SK-N-SH (cell line): ENCODE results near the gene QKI. TPM values are rescaled to one million over a fixed set of nuclear protein-coding genes. Genes with fewer than 3 reads are reported as not detected.
"Not testable (repeated sequence)": the region's sequence is repeated elsewhere in the genome, so short reads cannot be mapped to it uniquely, and the experiment has no call there.

Source experiments
- CTCF ChIA-PET: fragments of 300-600, 350-600 bp; formaldehyde crosslinking; extraction: SDS; loops from one replicate; lab custom pipeline; 2021; lab: Yijun Ruan, JAX
- POLR2A ChIA-PET: fragments of 350-600 bp; sonication (Branson Sonifier 250); formaldehyde crosslinking; extraction: SDS; loops from one replicate; lab custom pipeline; 2020; ENCODE audit warnings: antibody characterized with exemption, inconsistent platforms; lab: Yijun Ruan, JAX
- DNase-seq: peaks from one replicate; pipeline ENCODE4 v3.0.0; 2012
- H2AFZ ChIP-seq: fragments of 200-600 bp; sonication (generic); 2 replicates; pipeline ENCODE4 v1.8.1; 2016; ENCODE audit warnings: antibody characterized with exemption, mild to moderate bottlenecking, low read depth
- H3F3A ChIP-seq: fragments of 200-600 bp; sonication (generic); replicated peaks from 2 replicates; pipeline ENCODE3; 2016; ENCODE audit warnings: antibody characterized with exemption, mild to moderate bottlenecking; ENCODE audit not compliant: insufficient read depth
- H3K27ac ChIP-seq, 2 experiments: fragments of 200-500 bp in 1 of 2; fragments of 200-600 bp in 1 of 2; sonication (Bioruptor generic) in 1 of 2; sonication (generic), shearing (Covaris generic) in 1 of 2; 2 replicates each; pipeline versions ENCODE4 v1.5.1 to v1.6.1; 2014 to 2016; ENCODE audit warnings: low read depth in 2 of 2, inconsistent platforms in 1 of 2, low read length in 1 of 2, mild to moderate bottlenecking in 1 of 2, mixed read lengths in 1 of 2
- H3K27me3 ChIP-seq: fragments of 200-600 bp; sonication (generic), shearing (Covaris generic); 2 replicates; pipeline ENCODE4 v1.6.1; 2016; ENCODE audit warnings: mixed run types; ENCODE audit not compliant: insufficient read depth
- H3K36me3 ChIP-seq, 2 experiments: fragments of 200-500 bp in 1 of 2; fragments of 200-600 bp in 1 of 2; sonication (Bioruptor generic) in 1 of 2; sonication (generic) in 1 of 2; replicated peaks in 1 of 2; 2 replicates each; pipeline versions ENCODE3 to v1.5.1; 2014 to 2016; ENCODE audit warnings: low read length in 1 of 2, mild to moderate bottlenecking in 1 of 2; ENCODE audit not compliant: insufficient read depth in 2 of 2, control insufficient read depth in 1 of 2
- H3K4me1 ChIP-seq, 2 experiments: fragments of 200-500 bp in 1 of 2; fragments of 200-600 bp in 1 of 2; sonication (Bioruptor generic) in 1 of 2; sonication (generic), shearing (Covaris generic) in 1 of 2; 2 replicates each; pipeline versions ENCODE4 v1.5.1 to v1.6.1; 2014 to 2016; ENCODE audit warnings: low read depth in 1 of 2, low read length in 1 of 2, mixed run types in 1 of 2; ENCODE audit not compliant: insufficient read depth in 2 of 2, control insufficient read depth in 1 of 2
- H3K4me2 ChIP-seq: fragments of 200-600 bp; sonication (generic), shearing (Covaris generic); 2 replicates; pipeline ENCODE4 v1.6.1; 2017; ENCODE audit warnings: mixed run types
- H3K4me3 ChIP-seq, 2 experiments: fragments of 200-500 bp in 1 of 2; fragments of 200-600 bp in 1 of 2; sonication (Bioruptor generic) in 1 of 2; sonication (generic), shearing (Covaris generic) in 1 of 2; 2 replicates each; pipeline versions ENCODE4 v1.5.1 to v1.8.1; 2014 to 2016; ENCODE audit warnings: low read depth in 2 of 2, inconsistent platforms in 1 of 2, low read length in 1 of 2, mild to moderate bottlenecking in 1 of 2, mixed read lengths in 1 of 2, moderate library complexity in 1 of 2
- H3K79me2 ChIP-seq: fragments of 200-600 bp; sonication (generic); 2 replicates; pipeline ENCODE4 v1.8.1; 2017; ENCODE audit warnings: mild to moderate bottlenecking; ENCODE audit not compliant: insufficient read depth
- H3K9ac ChIP-seq: fragments of 200-600 bp; sonication (generic); 2 replicates; pipeline ENCODE4 v1.6.1; 2017; ENCODE audit warnings: mixed run types
- H3K9me2 ChIP-seq: fragments of 200-600 bp; sonication (generic); 2 replicates; pipeline ENCODE4 v1.6.1; 2017; ENCODE audit warnings: mixed run types
- H3K9me3 ChIP-seq: fragments of 200-600 bp; sonication (generic); 2 replicates; pipeline ENCODE4 v1.6.1; 2017; ENCODE audit warnings: mixed run types, mild to moderate bottlenecking, moderate library complexity
- H4K20me1 ChIP-seq: fragments of 200-600 bp; sonication (generic); 2 replicates; pipeline ENCODE4 v1.6.1; 2017; ENCODE audit warnings: mild to moderate bottlenecking, mixed run types; ENCODE audit not compliant: insufficient read depth
- ELF1 ChIP-seq: IDR thresholded peaks from 2 replicates; pipeline ENCODE4 v1.4.0; 2012
- EP300 ChIP-seq, 2 experiments: IDR thresholded peaks; 2 replicates each; pipeline versions ENCODE4 v1.4.0 to v1.6.1; 2012; ENCODE audit warnings: borderline replicate concordance in 1 of 2, low read depth in 1 of 2, low read length in 1 of 2
- WGBS: methylation state at CpG from one replicate; pipeline ENCODE4 v1.1.6; 2017; ENCODE audit warnings: low lambda C conversion rate; 5-methylcytosine and 5-hydroxymethylcytosine counted together
- polyA plus RNA-seq, 3 experiments: library from polyadenylated mRNA; depleted of rRNA; stranded (reverse); fragments of >200 nt; gene quantifications; 2 replicates each; pipeline ENCODE4 v1.2.3, GENCODE V29; 2012
- TF ChIP-seq, protein P1 (sequence below): fragments of 200-600 bp; sonication (generic); IDR thresholded peaks from 2 replicates; pipeline ENCODE4 v1.6.1; 2017; ENCODE audit warnings: antibody characterized with exemption, mild to moderate bottlenecking, moderate library complexity
- TF ChIP-seq, protein P2 (sequence below): IDR thresholded peaks from 2 replicates; pipeline ENCODE4 v1.6.1; 2012; ENCODE audit warnings: mild to moderate bottlenecking, low read depth, low read length, moderate library complexity

The QKI gene
- polyA plus RNA-seq, 1 of the 3 experiments (the other 2 are of a cell fraction) = 51.1 TPM

DNA sequence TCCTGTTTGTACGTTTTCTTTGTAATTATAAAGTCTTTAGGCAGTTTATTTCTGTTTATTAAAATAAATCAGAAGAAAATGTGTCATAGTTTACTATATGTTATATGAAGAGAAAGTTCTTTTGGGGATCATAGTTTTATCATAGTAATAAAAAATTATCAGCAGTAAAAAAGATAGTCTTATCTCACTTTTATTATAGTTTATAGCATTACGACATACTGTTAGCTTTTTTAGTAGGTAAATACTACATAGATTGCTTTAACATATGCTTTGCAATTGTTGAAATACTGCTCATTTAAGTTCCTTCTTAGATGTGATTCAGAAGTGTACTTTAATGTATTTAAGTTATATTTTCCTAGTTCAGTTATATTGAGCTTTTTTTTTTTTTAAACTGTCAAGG, 13.9 kb downstream of the QKI start:
- no peaks in the 10 kb centered on the region for H3K36me3 ChIP-seq
- CTCF ChIA-PET = interaction anchor here (0.8 to 3.6 kb wide), 9 partner anchors 12 to 1500 kb away, joined by 3 to 14 read pairs (median 3); no protein-coding TSS in a partner anchor

DNA sequence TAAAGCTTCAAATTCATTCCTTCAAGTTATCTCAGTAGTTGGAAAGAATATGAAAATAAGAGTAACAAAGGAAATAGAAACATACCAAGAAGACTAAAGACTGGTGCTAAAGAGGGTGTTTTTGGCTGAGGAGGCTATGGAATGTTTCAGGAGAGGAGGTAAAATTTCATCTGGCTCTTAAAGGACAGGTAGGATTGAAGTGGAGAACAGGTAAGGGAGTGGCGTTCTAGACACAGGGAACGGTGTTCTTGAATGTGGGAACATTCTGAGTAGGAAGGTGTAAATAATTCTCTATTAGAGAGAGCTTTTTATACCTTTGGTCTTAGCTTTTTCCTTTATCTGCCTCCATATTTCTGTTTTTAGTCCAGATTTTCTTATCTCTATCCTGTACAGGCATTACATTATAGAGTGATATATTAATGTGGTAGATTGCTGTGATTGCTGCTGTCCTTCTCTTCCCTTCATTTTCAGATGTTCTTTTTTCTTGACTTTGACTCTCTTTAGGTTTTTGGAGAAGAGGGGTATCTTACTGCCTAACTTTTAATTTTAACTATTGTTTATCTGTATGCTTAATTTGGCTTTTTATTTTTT, 15.4 kb downstream of the QKI start:
- peaks cover 93% of the 10 kb centered on the region for H4K20me1 ChIP-seq
- TF ChIP-seq EP300 (IDR thresholded peaks at IDR 0.05; ENCODE audit: borderline replicate concordance in 1 of 2, low read depth in 1 of 2, low read length in 1 of 2) (0 out of 4 replicates have a peak, but pooled peaks of 1 of the 2 experiments have one; percentile 8), ELF1 (no peak)
- TF ChIP-seq, all 33 proteins: peak for 1
- no peak overlapping the region for H3K4me2 ChIP-seq
- H3K27me3 ChIP-seq = no peaks in the 10 kb centered on the region
- H3K9me2 ChIP-seq = no peaks in the 10 kb centered on the region
- DNase-seq = no peak
- H3K79me2 ChIP-seq = peaks cover 99% of the 10 kb centered on the region
- H3K9me3 ChIP-seq = no peaks in the 10 kb centered on the region
- no peaks in the 10 kb centered on the region for H3F3A ChIP-seq
- H2AFZ ChIP-seq = no peak overlapping the region
- POLR2A ChIA-PET = interaction anchor here (0.6 kb wide), 1 partner anchor 87 kb away, joined by 4 read pairs; no protein-coding TSS in a partner anchor
- H3K27ac ChIP-seq = no peak overlapping the region
- no peak overlapping the region for H3K9ac ChIP-seq
- no peaks in the 10 kb centered on the region for H3K36me3 ChIP-seq
- H3K4me3 ChIP-seq = no peak overlapping the region
- H3K4me1 ChIP-seq = peaks cover 4 to 32% of the 10 kb centered on the region in 2 experiments; a peak in 3 of 4 replicates
- CTCF ChIA-PET = interaction anchor here (0.8 to 3.6 kb wide), 5 partner anchors 11 to 1498 kb away, joined by 3 to 14 read pairs (median 5); no protein-coding TSS in a partner anchor
- WGBS = 100% methylated on average over 2 of the region's 2 CpGs

More for the DNA sequence above, 13.9 kb downstream of the QKI start:
- H3K4me3 ChIP-seq = no peak overlapping the region
- 85% methylated on average over 2 of the region's 2 CpGs for WGBS
- DNase-seq = no peak
- no peak overlapping the region for H2AFZ ChIP-seq
- peaks cover 4 to 37% of the 10 kb centered on the region in 2 experiments; a peak in 3 of 4 replicates for H3K4me1 ChIP-seq
- no peaks in the 10 kb centered on the region for H3K27me3 ChIP-seq
- H3K4me2 ChIP-seq = peak overlapping the region; percentile 3; the same call in 1 of the 2 replicates
- no peaks in the 10 kb centered on the region for H3K9me2 ChIP-seq
- H3K9me3 ChIP-seq = no peaks in the 10 kb centered on the region
- H4K20me1 ChIP-seq = peaks cover 98% of the 10 kb centered on the region
- peaks cover 100% of the 10 kb centered on the region for H3K79me2 ChIP-seq
- H3K27ac ChIP-seq = no peak overlapping the region
- H3K9ac ChIP-seq = no peak overlapping the region
- POLR2A ChIA-PET = no interaction called here
- no peaks in the 10 kb centered on the region for H3F3A ChIP-seq
- no peak for TF ChIP-seq ELF1
- TF ChIP-seq, all 33 proteins: peak for 0

DNA sequence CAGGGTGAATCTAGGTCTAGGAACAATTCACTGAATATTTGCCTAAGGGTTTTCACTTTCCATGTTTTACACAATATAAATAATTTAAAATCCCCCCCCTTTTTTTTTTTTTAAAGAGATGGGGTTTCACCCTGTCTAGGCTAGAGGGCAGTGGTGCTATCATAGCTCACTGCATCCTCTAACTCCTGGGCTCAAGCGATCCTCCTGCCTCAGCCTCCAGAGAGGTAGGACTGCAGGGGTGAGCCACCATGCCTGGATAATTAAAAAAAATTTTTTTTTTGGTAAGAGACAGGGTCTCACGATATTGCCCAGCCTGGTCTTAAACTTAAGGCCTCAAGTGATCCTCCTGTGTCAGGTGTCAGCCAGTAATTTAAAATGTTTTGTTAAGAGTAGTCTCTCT, 17.8 kb downstream of the QKI start:
- H3K36me3 ChIP-seq = no peaks in the 10 kb centered on the region
- no peak overlapping the region for H2AFZ ChIP-seq
- H3K4me3 ChIP-seq = no peak overlapping the region
- H3F3A ChIP-seq = no peaks in the 10 kb centered on the region
- no peak overlapping the region for H3K4me2 ChIP-seq
- DNase-seq = no peak
- no peaks in the 10 kb centered on the region for H3K27me3 ChIP-seq
- 100% methylated on average over 2 of the region's 2 CpGs for WGBS
- peaks cover 4 to 28% of the 10 kb centered on the region in 2 experiments; a peak in 2 of 4 replicates for H3K4me1 ChIP-seq
- TF ChIP-seq, protein P1, sequence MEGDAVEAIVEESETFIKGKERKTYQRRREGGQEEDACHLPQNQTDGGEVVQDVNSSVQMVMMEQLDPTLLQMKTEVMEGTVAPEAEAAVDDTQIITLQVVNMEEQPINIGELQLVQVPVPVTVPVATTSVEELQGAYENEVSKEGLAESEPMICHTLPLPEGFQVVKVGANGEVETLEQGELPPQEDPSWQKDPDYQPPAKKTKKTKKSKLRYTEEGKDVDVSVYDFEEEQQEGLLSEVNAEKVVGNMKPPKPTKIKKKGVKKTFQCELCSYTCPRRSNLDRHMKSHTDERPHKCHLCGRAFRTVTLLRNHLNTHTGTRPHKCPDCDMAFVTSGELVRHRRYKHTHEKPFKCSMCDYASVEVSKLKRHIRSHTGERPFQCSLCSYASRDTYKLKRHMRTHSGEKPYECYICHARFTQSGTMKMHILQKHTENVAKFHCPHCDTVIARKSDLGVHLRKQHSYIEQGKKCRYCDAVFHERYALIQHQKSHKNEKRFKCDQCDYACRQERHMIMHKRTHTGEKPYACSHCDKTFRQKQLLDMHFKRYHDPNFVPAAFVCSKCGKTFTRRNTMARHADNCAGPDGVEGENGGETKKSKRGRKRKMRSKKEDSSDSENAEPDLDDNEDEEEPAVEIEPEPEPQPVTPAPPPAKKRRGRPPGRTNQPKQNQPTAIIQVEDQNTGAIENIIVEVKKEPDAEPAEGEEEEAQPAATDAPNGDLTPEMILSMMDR = peak; percentile 20; the same call in 1 of the 2 replicates
- TF ChIP-seq, protein P2, sequence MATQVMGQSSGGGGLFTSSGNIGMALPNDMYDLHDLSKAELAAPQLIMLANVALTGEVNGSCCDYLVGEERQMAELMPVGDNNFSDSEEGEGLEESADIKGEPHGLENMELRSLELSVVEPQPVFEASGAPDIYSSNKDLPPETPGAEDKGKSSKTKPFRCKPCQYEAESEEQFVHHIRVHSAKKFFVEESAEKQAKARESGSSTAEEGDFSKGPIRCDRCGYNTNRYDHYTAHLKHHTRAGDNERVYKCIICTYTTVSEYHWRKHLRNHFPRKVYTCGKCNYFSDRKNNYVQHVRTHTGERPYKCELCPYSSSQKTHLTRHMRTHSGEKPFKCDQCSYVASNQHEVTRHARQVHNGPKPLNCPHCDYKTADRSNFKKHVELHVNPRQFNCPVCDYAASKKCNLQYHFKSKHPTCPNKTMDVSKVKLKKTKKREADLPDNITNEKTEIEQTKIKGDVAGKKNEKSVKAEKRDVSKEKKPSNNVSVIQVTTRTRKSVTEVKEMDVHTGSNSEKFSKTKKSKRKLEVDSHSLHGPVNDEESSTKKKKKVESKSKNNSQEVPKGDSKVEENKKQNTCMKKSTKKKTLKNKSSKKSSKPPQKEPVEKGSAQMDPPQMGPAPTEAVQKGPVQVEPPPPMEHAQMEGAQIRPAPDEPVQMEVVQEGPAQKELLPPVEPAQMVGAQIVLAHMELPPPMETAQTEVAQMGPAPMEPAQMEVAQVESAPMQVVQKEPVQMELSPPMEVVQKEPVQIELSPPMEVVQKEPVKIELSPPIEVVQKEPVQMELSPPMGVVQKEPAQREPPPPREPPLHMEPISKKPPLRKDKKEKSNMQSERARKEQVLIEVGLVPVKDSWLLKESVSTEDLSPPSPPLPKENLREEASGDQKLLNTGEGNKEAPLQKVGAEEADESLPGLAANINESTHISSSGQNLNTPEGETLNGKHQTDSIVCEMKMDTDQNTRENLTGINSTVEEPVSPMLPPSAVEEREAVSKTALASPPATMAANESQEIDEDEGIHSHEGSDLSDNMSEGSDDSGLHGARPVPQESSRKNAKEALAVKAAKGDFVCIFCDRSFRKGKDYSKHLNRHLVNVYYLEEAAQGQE = no peak
- POLR2A ChIA-PET = no interaction called here
- no peaks in the 10 kb centered on the region for H3K9me2 ChIP-seq
- no peaks in the 10 kb centered on the region for H3K9me3 ChIP-seq
- H3K79me2 ChIP-seq = peaks cover 99% of the 10 kb centered on the region
- CTCF ChIA-PET = no interaction called here
- peaks cover 94% of the 10 kb centered on the region for H4K20me1 ChIP-seq
- H3K9ac ChIP-seq = no peak overlapping the region
- H3K27ac ChIP-seq = no peak overlapping the region

DNA sequence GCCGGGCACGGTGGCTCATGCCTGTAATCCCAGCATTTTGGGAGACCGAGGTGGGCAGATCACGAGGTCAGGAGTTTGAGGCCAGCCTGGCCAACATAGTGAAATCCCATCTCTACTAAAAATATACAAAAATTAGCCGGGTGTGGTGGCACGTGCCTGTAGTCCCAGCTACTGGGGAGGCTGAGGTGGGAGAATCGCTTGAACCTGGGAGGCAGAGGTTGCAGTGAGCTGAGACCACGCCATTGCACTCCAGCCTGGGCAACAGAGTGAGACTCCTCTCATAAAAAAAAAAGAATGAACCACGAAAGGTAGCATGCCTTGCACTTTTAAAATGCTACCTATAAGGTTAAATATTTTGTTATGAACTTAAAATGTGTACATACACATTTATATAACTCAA, 19.0 kb downstream of the QKI start:
- 98% methylated on average over 9 of the region's 9 CpGs for WGBS
- H3K4me3 ChIP-seq, H3F3A ChIP-seq, H3K9me2 ChIP-seq, DNase-seq, H3K4me2 ChIP-seq, H3K27me3 ChIP-seq, H3K9ac ChIP-seq, H2AFZ ChIP-seq, H3K9me3 ChIP-seq, H3K27ac ChIP-seq, POLR2A ChIA-PET, H3K36me3 ChIP-seq: not testable (repeated sequence)
- Histone ChIP-seq H3K79me2 (peaks cover 99% of the 10 kb centered on the region), H4K20me1 (peaks cover 94% of the 10 kb centered on the region), H3K4me1 (peaks cover 4 to 19% of the 10 kb centered on the region in 2 experiments; a peak in 2 of 4 replicates)
- CTCF ChIA-PET = interaction anchor here (1.3 kb wide), 1 partner anchor 15 kb away, joined by 3 read pairs; no protein-coding TSS in a partner anchor
